ENCODE results near the gene CTLA4.

Gene CTLA4

DNA sequence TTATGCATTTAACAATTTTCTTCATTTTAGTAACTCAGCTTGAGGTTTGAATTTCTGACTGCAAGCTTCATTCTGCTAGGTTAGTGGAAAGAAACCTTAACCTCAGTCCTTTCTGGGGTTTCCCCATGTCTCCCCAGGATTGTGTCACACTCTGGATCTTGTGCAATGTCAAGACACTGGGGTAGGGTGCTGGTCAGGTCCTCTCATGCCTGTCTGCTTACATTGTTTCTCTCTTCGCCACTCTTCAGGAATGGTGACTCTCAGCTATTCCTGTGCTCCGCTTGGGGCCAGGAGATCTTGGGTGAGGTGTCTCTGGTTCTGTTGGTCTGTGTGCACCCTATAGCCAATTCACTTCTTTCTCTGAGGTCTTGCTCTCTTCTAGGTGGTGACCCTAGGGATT lies 23.9 kb downstream of the CTLA4 start:
- DNase-seq (ENCODE audit: low read depth in 2 of 2) = no peak

- no peak for DNase-seq (ENCODE audit: low read depth in 2 of 2)
These were observed 24.6 kb downstream of the CTLA4 start for GRCh38 chr2:203892207-203892606.

GRCh38 chr2:203893401-203893800 lies 25.8 kb downstream of the CTLA4 start:
- DNase-seq (ENCODE audit: low read depth in 2 of 2) = no peak

GRCh38 chr2:203893840-203894239 lies 26.3 kb downstream of the CTLA4 start:
- DNase-seq (ENCODE audit: low read depth in 2 of 2) = no peak

DNA sequence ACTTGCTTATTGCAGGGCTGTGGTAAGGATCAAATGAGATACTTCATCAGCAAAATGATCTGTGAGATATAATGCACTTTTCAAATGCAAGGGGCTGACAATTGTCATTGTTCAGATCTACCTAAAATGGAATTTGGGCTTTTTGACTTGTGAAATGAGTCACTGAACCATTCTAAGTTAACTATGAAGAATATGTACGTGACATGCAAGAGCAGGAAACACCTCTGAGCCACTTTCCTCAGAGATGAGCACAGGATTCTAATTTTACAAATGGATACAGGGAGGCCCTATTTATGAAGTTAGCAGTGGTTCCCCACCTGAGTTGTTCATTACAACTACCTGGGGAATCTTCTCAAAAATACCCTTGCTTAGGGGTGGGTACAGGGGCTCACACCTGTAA lies 26.7 kb downstream of the CTLA4 start:
- no peak for DNase-seq (ENCODE audit: low read depth in 2 of 2)

DNA sequence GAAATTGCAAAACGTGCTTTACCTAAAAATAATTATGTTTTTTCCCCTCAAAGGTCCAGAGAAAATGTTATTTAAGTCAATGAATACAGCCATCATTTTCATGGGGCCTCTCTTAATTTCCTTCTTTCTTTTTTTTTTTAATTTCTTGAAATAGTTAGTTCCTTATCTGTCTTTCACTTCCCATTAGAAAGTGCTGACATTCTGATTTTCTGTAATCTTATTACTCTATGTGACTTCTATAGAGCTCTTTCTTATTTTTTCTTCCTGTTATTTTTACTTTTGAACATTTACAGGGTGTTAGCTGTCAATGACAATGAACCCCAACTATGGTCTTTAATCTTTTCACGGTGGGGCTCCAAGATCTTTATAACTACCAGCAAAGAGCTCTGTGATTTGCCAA lies 30.0 kb downstream of the CTLA4 start:
- no peak for DNase-seq (ENCODE audit: low read depth in 2 of 2)

- DNase-seq (ENCODE audit: low read depth in 2 of 2) = no peak
These were observed 31.1 kb downstream of the CTLA4 start for GRCh38 chr2:203898657-203899056.

- DNase-seq (ENCODE audit: low read depth in 2 of 2) = no peak
These were observed 32.7 kb downstream of the CTLA4 start for GRCh38 chr2:203900253-203900652.

DNA sequence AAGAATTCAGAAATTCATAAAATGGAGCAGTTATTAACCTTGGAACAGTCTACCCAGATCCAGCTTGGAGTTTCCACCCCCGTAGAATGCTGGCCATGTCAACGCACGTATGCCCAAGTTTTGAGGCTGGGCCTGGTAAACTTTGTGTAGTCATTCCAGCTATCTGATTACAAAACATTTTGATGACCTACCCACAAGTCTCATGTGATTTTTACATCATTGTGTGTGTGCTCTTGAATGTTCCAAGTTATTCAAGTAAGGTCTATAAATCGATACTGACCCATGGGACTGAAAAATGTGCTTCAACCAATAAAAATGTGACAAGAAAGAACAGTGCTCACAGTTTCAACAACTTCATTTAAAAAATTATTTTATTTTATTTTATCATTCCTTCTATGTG lies 36.5 kb downstream of the CTLA4 start:
- no peak for DNase-seq (ENCODE audit: low read depth in 2 of 2)

DNA sequence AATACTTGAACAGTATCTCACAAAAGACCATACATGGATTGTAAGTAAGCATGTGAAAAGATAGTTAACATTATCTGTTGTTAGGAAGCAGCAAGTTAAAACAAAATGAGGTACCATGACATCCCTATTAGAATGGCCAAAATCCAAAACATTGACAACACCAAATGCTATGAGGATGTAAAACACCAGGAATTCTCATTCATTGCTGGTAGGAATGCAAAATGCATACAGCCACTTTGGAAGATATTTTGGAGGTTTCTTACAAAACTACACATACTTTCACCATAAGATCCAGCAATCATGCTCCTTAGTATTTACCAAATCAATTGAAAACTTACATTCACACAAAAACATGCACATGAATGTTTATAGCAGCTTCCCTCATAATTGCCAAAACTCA lies 38.1 kb downstream of the CTLA4 start:
- no peak for DNase-seq (ENCODE audit: low read depth in 2 of 2)

DNA sequence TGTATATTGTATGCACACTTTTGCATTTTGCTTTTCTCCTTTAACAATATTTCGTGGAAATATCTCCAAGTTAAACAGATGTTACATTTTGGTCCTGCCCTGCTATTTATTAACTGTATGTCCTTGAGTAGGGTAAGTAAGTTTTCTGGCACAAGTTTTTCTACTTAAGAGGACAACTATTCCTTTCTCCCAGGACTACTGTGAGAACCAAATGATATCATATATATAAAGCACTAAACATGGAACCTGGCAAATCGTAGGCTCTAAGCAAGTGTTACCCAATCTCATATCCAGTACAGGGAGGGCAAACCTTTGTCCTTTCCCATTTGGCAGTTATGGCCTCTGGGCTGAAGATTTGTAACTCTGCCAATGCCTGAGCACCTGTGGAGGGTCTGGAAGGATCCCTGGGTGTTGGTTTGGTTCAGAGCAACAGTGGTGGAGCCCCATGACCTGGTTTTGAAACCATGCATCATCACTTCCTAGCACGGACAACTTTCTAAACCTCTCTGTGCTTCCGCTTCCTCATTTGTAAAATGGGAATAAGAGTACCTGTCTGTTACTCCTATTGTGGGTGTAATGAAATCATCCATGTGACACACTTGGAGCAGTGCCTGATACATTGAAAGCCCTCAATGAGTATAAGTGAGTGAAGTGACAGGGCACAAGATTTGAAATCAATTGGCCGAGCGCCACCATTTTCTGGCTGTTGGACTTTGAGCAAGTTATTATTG lies 40.7 kb downstream of the CTLA4 start:
- DNase-seq (ENCODE audit: low read depth in 2 of 2) = no peak

DNA sequence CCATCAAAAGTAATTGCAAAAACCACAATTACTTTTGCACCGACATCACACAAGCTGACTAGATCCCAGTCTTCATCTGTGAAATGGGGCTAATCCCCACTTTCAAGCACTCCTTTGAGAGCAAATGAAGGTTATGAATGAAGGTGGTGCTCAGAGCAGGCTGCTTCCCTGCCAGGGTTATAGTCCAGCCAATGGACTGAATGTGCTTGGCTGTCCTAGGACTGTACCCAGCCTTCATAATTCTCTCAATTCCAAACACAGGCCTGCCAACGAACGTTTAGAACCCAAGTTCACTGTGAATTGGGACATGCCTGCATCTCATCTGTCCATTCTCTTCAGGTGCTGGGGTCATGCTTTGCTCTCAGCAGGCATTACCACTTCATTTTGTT lies 41.2 kb downstream of the CTLA4 start:
- DNase-seq (ENCODE audit: low read depth in 2 of 2) = no peak

GRCh38 chr2:203909261-203909967 lies 41.8 kb downstream of the CTLA4 start:
- DNase-seq (ENCODE audit: low read depth in 2 of 2) = no peak

DNA sequence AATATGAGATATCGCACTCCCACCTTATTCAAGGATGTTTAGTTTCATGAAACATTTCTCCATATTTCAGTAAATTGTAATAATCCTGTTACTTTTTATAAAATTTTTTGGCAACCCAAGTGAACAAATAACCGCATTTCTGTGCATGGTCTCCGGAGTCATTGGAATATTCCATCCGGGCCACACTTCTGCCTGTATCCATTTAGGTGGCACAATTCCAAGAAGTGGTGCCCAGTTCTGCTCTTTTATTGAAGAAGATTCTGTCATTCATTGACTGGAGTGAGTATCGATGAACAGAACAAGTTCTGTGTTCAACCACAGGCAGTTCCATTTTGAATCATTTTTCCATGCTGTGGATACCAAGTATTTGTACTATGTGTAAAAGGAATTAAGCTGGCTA lies 42.4 kb downstream of the CTLA4 start:
- no peak for DNase-seq (ENCODE audit: low read depth in 2 of 2)

- DNase-seq (ENCODE audit: low read depth in 2 of 2) = no peak
These were observed 46.4 kb downstream of the CTLA4 start for GRCh38 chr2:203913947-203914346.

GRCh38 chr2:203914546-203915182 lies 47.1 kb downstream of the CTLA4 start:
- no peak for DNase-seq (ENCODE audit: low read depth in 2 of 2)

DNA sequence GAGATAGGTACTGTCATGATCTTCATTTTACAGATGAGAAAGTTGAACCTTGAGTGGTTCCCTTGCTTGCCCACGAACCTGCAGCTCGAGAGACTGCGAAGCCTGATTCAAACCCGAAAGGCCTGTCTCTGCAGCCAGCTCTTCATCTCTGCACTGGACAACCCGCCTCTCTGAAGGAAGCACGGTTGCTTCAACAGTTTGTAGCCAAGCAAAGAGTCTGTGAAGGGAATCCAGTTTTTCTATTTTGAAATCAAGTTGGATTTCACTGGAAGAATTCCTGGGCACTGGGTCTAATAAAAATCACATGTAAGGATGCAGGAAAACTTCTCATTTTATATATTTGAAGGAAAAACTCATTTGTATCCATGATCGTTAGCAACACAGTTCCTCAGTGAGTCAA lies 47.7 kb downstream of the CTLA4 start:
- DNase-seq (ENCODE audit: low read depth in 2 of 2) = no peak

GRCh38 chr2:203916756-203917155 lies 49.2 kb downstream of the CTLA4 start:
- no peak for DNase-seq (ENCODE audit: low read depth in 2 of 2)

DNA sequence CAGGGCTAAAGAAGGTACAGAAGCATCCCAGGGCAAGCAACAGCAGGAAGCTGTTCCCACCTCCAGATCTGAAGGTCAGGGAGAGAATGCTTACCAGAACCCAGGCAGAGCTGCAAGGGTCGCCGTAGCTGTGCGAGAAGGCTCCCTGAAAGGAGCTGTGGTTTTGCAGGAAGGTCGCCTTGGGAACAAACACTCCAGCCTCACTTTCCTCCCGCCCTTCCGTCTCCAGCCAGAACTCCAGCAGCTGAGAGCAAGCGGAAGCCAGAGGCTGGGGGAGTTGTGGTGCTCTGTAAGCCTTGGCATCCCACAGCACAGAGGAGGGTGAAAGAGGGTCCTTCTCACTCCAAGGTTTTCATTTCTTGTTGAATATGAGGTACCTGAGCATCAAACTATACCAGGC lies 50.7 kb downstream of the CTLA4 start:
- no peak for DNase-seq (ENCODE audit: low read depth in 2 of 2)

GRCh38 chr2:203918839-203919238 lies 51.3 kb downstream of the CTLA4 start:
- DNase-seq (ENCODE audit: low read depth in 2 of 2) = no peak
